HT1080 (cell line): ENCODE data around the gene VPS8. TPM values are rescaled to one million over a fixed set of nuclear protein-coding genes. Genes with fewer than 3 reads are reported as not detected.

Experiments
- DNase-seq: peaks from one replicate; pipeline ENCODE4 v3.0.0-alpha.2; 2015; ENCODE audit warnings: low read depth
- total RNA-seq: library from RNA; depleted of rRNA; stranded (reverse); fragments of >200 nt; shearing (Covaris generic); gene quantifications from 2 replicates; pipeline ENCODE4 v1.2.3, GENCODE V29; 2014

VPS8 gene
- total RNA-seq, 1 experiment from 2014 or later: 23.5 TPM

DNA sequence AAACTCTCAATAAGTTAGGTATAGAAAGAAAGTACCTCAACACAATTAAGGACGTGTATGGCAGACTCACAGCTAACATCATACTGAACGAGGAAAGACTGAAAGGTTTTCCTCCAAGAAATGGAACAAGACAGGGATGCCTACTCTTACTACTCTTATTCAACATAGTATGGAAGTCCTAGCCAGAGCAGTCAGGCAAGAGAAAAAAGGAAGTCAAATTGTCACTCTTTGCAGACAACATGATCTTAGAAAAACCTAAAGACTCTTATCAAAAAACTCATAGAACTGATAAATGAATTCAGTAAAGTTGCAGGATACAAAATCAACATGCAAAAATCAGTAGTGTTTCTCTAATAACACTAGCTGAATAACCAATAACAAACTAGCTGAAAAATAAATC is 244.9 kb downstream of the VPS8 start:
- no peak for DNase-seq

DNA sequence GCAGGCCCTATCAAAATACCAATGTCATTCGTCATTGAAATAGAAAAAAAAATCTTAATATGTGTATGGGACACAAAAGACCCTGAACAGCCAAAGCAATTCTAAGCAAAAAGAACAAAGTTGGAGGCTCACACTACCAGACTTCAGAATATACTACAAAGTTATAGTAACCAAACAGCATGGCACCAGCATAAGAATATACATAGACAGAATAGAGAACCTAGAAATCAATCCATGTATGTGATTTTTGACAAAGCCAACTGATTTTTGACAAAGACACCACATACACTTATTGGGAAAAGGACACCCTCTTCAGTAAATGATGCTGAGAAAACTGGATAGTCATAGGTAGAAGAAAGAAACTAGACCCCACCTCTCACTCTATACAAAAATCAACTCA is 245.9 kb downstream of the VPS8 start:
- DNase-seq: no peak

DNA sequence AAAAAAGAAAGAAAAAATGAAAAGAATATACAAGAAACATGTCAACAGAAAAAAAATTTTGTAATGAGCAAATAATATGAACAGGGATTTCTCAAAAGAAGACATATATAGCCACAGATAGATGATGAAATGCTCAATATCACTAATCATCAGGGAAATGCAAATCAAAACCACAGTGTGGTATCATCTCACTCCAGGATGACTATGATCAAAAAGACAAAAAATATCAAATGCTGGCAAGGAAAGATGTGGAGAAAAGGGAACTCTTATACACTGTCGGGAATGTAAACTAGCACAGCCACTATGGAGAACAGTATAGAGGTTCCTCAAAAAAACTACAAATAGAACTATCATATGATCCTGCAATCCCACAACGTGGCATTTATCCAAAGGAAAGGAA is 246.8 kb downstream of the VPS8 start:
- DNase-seq: no peak

DNA sequence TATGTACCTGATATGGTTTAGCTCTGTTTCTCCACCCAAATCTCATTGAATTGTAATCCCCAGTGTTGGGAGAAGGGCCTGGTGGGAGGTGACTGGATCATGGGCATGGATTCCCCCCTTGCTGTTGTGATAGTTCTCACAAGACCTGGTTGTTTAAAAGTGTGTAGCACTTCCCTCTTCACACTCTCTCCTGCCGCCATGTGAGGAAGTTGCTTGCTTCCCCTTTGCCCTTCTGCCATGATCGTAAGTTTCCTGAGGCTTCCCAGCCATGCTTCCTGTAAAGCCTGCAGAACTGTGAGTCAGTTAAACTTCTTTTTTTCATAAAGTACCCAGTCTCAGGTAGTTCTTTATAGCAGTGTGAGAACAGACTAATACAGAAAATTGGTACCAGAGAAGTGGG is 247.8 kb downstream of the VPS8 start:
- no peak for DNase-seq

GRCh38 chr3:185060655-185061054 is 248.7 kb downstream of the VPS8 start:
- no peak for DNase-seq

- no peak for DNase-seq
Measured at GRCh38 chr3:185062191-185062590, 250.2 kb downstream of the VPS8 start.

DNA sequence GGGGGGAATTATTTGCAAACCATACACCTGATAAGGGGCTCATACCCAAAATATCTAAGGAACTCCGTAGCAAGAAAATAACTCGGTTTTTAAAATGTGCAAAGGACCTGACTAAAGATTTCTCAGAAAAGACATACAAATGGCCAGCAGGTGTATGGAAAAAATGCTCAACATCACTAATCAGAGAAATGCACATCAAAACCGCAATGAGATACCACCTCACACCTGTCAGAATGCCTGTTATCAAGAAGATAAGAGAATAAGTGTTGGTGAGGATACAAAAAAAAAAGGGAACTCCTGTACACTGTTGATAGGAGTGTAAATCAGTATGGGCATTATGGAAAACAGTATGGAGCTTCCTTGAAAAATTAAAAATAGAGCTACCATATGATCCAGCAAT is 251.5 kb downstream of the VPS8 start:
- no peak for DNase-seq

GRCh38 chr3:185065059-185065458 is 253.1 kb downstream of the VPS8 start:
- no peak for DNase-seq

DNA sequence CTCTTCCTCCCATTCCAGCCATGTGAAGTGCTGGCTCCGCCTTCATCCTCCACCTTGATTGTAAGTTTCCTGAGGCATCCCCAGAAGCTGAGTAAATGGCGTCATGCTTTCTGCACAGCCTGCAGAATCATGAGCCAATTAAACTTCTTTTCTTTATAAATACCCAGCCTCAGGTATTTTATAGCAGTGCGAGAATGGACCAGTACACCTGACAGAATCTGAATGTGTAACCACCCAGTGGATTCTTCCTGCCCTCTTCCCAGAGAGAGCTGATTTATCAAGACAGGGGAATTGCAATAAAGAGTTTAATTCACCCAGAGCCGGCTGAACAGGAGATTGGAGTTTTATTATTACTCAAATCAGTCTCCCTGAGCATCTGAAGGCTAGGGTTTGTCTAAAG is 254.3 kb downstream of the VPS8 start:
- no peak for DNase-seq

- DNase-seq: no peak
Measured at GRCh38 chr3:185067173-185067572, 255.2 kb downstream of the VPS8 start.

GRCh38 chr3:185069037-185070030 is 257.4 kb downstream of the VPS8 start:
- DNase-seq: no peak

DNA sequence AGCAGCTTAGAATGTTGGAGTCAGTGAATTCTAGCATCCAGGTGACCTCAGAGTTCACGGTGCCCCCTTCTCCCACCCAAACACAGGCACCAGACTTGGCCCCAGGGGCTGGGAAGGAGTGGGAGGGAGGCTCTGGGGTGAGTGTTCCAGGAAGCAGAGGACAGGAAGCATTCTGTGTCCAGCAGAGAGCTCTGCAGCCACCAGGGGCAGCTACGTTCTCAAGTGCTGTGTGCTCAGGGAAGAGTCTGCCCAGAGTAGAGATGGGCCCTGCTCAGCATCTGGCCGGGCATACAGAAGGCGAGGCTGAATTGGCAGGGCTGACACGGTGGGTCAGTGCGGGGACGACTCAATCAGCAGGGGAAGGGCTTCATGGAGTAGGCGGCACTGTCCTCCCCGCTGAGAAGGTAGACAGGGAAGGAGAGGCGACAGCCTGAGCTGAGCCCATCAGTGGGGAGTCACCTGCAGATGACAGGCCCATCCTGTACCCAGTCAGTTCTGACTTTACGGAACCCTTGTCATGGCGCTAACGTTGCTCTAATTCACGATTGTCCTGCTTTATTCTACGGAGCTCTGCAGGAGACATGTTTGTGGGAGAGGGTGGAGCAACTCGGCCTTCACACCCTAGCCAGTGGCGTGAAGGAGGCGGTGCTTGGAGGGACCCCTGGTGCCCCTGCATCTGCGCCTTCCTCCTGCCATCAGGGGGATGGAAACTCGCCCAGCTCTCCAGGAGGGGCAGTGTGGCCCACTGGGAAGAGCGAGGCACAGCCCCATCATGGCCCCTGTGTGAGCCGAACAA is 258.7 kb downstream of the VPS8 start:
- peak; percentile 58 for DNase-seq

- DNase-seq: no peak
Measured at GRCh38 chr3:185071287-185071800, 259.4 kb downstream of the VPS8 start.

DNA sequence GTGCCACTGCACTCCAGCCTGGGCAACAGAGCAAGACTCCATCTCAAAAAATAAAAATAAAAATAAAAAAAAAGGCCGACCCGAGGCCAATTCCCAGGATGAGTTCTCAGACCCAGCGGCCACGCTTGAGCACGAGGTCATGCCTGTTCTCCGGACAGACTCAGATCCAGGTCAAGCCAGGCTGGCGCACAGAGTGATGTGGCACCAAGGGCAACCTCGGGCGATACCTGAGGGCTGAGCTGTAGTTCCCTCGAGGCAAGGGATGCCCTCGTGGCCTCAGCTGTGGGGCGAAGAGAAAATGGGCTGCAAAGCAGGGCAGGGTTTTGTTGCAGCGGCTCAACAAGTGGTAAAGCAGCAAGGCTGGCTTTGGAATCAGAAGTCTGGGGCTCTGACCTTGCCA is 263.6 kb downstream of the VPS8 start:
- no peak for DNase-seq

- DNase-seq: no peak
Measured at GRCh38 chr3:185076219-185076618, 264.3 kb downstream of the VPS8 start.

- DNase-seq: no peak
Measured at GRCh38 chr3:185079625-185080024, 267.7 kb downstream of the VPS8 start.

DNA sequence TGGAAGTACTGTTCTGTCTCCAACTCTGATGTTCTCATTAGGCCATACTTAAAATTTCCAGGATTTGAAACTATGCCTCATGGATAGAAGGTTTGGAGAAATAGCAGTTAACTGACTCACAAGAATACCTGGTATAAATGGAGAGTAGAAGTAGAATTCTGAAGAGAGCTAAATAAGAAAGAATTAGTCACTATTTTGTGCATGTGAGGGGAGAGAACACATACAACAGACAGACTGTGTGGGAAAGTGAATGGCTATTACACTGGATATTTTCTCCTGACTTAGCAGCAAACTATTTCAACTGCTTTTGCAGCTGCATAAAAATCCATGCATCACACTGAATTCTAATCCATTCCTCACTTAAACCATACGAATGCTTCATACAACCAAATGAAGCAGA is 269.6 kb downstream of the VPS8 start:
- DNase-seq: no peak

GRCh38 chr3:185082149-185082548 is 270.2 kb downstream of the VPS8 start:
- no peak for DNase-seq

DNA sequence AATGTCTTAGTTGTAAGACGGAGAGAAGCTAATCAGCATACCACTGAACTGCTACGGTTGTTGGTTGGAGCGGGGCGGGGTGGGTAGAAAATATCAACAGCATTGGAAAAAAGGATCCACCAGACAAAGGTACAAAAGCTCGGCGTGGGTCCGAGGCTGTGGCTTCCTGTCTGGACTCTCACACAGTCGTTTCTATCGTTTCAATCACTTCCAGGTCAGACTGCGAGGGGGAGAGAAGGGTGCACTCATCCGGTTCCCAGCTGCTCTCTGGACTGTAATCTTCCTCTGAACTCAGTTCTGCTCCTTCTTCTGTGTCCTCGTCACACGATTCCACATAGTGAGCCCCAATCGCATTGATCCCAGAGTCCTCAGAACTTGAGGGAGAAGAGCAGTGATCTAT is 270.9 kb downstream of the VPS8 start:
- DNase-seq: no peak

DNA sequence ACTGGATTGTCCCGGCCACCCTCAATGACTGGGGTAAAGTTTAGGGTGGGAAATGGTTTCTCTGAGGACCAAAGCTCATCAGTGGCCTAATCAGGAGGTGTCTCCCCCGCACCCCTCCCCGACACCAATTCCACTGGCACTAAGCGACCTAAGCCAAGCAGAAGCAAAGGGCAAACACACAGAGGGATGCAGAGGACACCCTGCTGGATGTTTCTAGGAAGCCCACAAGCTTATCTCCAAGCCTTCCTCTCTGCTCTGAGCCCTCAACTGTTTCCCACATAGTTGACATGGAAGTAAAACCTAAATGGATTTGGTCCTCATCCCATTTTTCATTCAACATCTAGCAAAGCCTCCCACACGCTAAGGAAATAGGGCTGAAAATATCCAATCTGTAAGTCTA is 272.4 kb downstream of the VPS8 start:
- no peak for DNase-seq

GRCh38 chr3:185084901-185085300 is 272.9 kb downstream of the VPS8 start:
- no peak for DNase-seq

- DNase-seq: no peak
Measured at GRCh38 chr3:185087419-185087818, 275.5 kb downstream of the VPS8 start.
